Activated CD8-positive, alpha-beta memory T cell treated with anti-CD3 and anti-CD28 coated beads, Interleukin-2, amount 50 U/mL, for 1 hour (primary cell): ENCODE results near the gene FIS1.
A peak's percentile ranks its signal among the peaks of the same experiment; 100 is the strongest.
"Not testable (repeated sequence)": the region's sequence is repeated elsewhere in the genome, so short reads cannot be mapped to it uniquely, and the experiment has no call there.

Experiments
- DNase-seq: peaks from one replicate; pipeline ENCODE4 v3.0.0-alpha.2; 2020; ENCODE audit errors: extremely low read depth

The FIS1 gene

GRCh38 chr7:101255796-101256195, 10.9 kb upstream of the FIS1 start:
- DNase-seq: no peak

- not testable (repeated sequence) for DNase-seq
These were observed 8.3 kb upstream of the FIS1 start for GRCh38 chr7:101253199-101253598.

- peak; percentile 90 for DNase-seq
These were observed 7.2 kb upstream of the FIS1 start for GRCh38 chr7:101251871-101252659.

- no peak for DNase-seq
These were observed 5.4 kb upstream of the FIS1 start for GRCh38 chr7:101250324-101250723.

GRCh38 chr7:101248276-101248675, 3.4 kb upstream of the FIS1 start:
- DNase-seq: no peak

GRCh38 chr7:101245147-101245668, 327 bp upstream of the FIS1 start:
- no peak for DNase-seq

GRCh38 chr7:101243646-101244374, 1.1 kb downstream of the FIS1 start:
- no peak for DNase-seq

- DNase-seq: no peak
These were observed 3.2 kb downstream of the FIS1 start for GRCh38 chr7:101241443-101242349.

GRCh38 chr7:101241015-101241363, 3.9 kb downstream of the FIS1 start:
- DNase-seq: no peak

- DNase-seq: no peak
These were observed 4.5 kb downstream of the FIS1 start for GRCh38 chr7:101240226-101241014.

- no peak for DNase-seq
These were observed 5.0 kb downstream of the FIS1 start for GRCh38 chr7:101239951-101240220.

- no peak for DNase-seq
These were observed 5.5 kb downstream of the FIS1 start for GRCh38 chr7:101239191-101239950.

GRCh38 chr7:101238226-101239182, 6.4 kb downstream of the FIS1 start:
- no peak for DNase-seq

- DNase-seq: no peak
These were observed 7.4 kb downstream of the FIS1 start, which contains the start of gene CLDN15 for GRCh38 chr7:101237206-101238067. Gene CLDN15, minus strand, starts transcription at chr7:101237802. Its CDS starts 221 bp downstream, at chr7:101237581.

GRCh38 chr7:101236292-101236835, 8.5 kb downstream of the FIS1 start:
- DNase-seq: no peak

GRCh38 chr7:101235522-101235921, 9.4 kb downstream of the FIS1 start:
- DNase-seq: no peak

GRCh38 chr7:101235050-101235449, 9.8 kb downstream of the FIS1 start:
- DNase-seq: no peak

GRCh38 chr7:101234636-101235035, 10.2 kb downstream of the FIS1 start:
- DNase-seq: no peak
